ENCODE results near the gene ARHGAP26.
"Not testable (repeated sequence)": the region's sequence is repeated elsewhere in the genome, so short reads cannot be mapped to it uniquely, and the experiment has no call there.

ARHGAP26 gene

GRCh38 chr5:142904416-142904815 is 134.2 kb downstream of the ARHGAP26 start:
- no peak for DNase-seq (ENCODE audit: low spot score)

- DNase-seq (ENCODE audit: low spot score) = no peak
These were observed 135.2 kb downstream of the ARHGAP26 start for GRCh38 chr5:142905348-142905747.

GRCh38 chr5:142906863-142907671 is 136.9 kb downstream of the ARHGAP26 start:
- no peak for DNase-seq (ENCODE audit: low spot score)

- DNase-seq (ENCODE audit: low spot score) = no peak
These were observed 138.5 kb downstream of the ARHGAP26 start for GRCh38 chr5:142908659-142909058.

- no peak for DNase-seq (ENCODE audit: low spot score)
These were observed 140.0 kb downstream of the ARHGAP26 start for GRCh38 chr5:142910128-142910527.

- DNase-seq (ENCODE audit: low spot score) = no peak
These were observed 141.0 kb downstream of the ARHGAP26 start for GRCh38 chr5:142911170-142911569.

GRCh38 chr5:142911775-142912174 is 141.6 kb downstream of the ARHGAP26 start:
- no peak for DNase-seq (ENCODE audit: low spot score)

GRCh38 chr5:142913728-142914338 is 143.7 kb downstream of the ARHGAP26 start:
- no peak for DNase-seq (ENCODE audit: low spot score)

GRCh38 chr5:142915038-142915437 is 144.9 kb downstream of the ARHGAP26 start:
- no peak for DNase-seq (ENCODE audit: low spot score)

GRCh38 chr5:142915813-142916424 is 145.7 kb downstream of the ARHGAP26 start:
- DNase-seq (ENCODE audit: low spot score) = no peak

- DNase-seq (ENCODE audit: low spot score) = no peak
These were observed 148.9 kb downstream of the ARHGAP26 start for GRCh38 chr5:142918959-142919635.

- no peak for DNase-seq (ENCODE audit: low spot score)
These were observed 150.9 kb downstream of the ARHGAP26 start for GRCh38 chr5:142920849-142921612.

- DNase-seq (ENCODE audit: low spot score) = peak; percentile 12
These were observed 152.2 kb downstream of the ARHGAP26 start for GRCh38 chr5:142922223-142922952.

- no peak for DNase-seq (ENCODE audit: low spot score)
These were observed 154.1 kb downstream of the ARHGAP26 start for GRCh38 chr5:142924135-142924883.

GRCh38 chr5:142925795-142926194 is 155.6 kb downstream of the ARHGAP26 start:
- DNase-seq (ENCODE audit: low spot score) = no peak

GRCh38 chr5:142926549-142926948 is 156.4 kb downstream of the ARHGAP26 start:
- DNase-seq (ENCODE audit: low spot score) = no peak

GRCh38 chr5:142928999-142929398 is 158.8 kb downstream of the ARHGAP26 start:
- not testable (repeated sequence) for DNase-seq (ENCODE audit: low spot score)

GRCh38 chr5:142929587-142929986 is 159.4 kb downstream of the ARHGAP26 start:
- no peak for DNase-seq (ENCODE audit: low spot score)

GRCh38 chr5:142930395-142931110 is 160.4 kb downstream of the ARHGAP26 start:
- DNase-seq (ENCODE audit: low spot score) = no peak

All from hematopoietic multipotent progenitor cell treated with erythropoietin and hydrocortisone succinate and interleukin-3 and kit ligand, for 17 days (in vitro differentiated cells).